HG02852 (cell line): ENCODE data around the gene APP.

Experiments used
- ATAC-seq: cut with Tn5 transposase; IDR thresholded peaks from one replicate; pipeline ENCODE4 v1.9.1; 2021; ENCODE audit warnings: mild to moderate bottlenecking, moderate library complexity; ENCODE audit not compliant: unreplicated experiment

The APP gene

GRCh38 chr21:25884311-25884710 lies 286.3 kb downstream of the APP start:
- ATAC-seq: no peak

GRCh38 chr21:25881524-25882376 lies 288.8 kb downstream of the APP start:
- ATAC-seq: peak; percentile 97

DNA sequence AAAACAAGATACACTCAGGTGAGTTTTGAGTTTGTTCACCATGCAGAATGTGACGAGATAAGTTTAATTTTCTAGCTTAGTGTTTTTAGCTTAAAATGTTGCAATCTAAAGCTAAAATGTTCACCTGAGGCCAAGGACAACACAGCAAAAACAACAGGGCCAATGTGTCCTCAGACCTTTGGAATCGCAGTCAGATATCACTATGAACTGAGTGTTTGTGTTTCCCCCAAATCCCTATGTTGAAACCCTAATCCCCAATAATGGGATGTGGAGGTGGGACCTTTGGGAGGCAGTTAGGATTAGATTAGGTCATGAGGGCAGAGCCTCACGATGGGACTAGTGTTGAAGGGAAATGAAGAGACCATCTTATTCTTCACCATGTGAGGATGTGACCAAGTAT lies 291.4 kb downstream of the APP start:
- ATAC-seq: no peak

DNA sequence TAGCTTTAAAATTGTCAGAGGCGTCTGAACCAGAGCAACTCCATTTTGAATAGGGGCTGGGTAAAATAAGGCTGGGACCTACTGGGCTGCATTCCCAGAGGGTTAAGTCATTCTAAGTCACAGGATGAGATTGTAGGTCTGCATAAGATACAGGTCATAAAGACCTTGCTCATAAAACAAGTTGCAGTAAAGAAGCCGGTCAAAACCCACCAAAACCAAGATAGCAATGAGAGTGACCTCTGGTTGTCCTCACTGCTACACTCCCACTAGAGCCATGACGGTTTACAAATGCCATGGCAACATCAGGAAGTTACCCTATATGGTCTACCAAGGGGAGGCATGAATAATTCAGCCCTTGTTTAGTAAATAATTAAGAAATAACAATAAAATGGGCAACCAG lies 292.2 kb downstream of the APP start:
- no peak for ATAC-seq

- ATAC-seq: no peak
Observed at GRCh38 chr21:25872271-25872670, 298.3 kb downstream of the APP start.

- no peak for ATAC-seq
Observed at GRCh38 chr21:25871566-25871965, 299.0 kb downstream of the APP start.

GRCh38 chr21:25870084-25870483 lies 300.5 kb downstream of the APP start:
- no peak for ATAC-seq

DNA sequence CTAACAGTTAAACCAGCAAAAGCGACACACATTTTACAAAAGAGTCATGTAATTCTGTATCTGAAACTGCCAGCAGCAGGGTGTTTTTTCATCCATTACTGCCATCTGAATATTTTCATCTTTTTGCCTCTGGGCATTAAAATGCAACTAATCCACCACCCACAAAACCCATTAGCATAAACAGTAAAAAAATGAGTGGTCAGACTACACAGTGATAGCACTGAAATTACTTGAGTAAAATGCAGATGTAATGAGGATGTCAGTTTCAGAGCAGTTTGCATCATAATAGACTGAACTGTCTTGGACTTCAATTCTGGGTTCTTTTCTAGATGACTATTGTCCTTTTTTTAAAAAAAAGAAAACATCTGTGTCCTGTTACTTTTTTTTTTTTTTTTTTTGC lies 303.5 kb downstream of the APP start:
- ATAC-seq: no peak

DNA sequence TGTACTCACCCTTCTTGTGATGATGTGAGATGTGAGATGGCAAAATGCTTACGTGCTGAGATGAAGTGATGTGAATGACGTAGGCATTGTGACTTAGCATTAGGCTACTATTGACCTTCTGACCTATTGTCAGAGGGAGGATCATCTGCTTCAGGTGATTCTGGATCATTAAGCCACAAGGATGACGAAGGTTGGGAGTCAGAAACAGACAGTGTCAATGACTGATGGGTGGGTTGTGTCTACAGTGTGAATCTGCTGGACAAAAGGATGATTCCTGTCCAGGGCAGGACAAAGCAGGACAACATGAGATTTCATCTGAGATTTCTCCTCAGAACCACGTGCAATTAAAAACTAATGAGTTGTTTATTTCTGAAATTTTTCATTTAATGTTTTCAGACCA lies 306.8 kb downstream of the APP start:
- ATAC-seq: no peak

- ATAC-seq: no peak
Observed at GRCh38 chr21:25863031-25863430, 307.5 kb downstream of the APP start.

GRCh38 chr21:25862596-25862995 lies 308.0 kb downstream of the APP start:
- peak; percentile 76 for ATAC-seq

DNA sequence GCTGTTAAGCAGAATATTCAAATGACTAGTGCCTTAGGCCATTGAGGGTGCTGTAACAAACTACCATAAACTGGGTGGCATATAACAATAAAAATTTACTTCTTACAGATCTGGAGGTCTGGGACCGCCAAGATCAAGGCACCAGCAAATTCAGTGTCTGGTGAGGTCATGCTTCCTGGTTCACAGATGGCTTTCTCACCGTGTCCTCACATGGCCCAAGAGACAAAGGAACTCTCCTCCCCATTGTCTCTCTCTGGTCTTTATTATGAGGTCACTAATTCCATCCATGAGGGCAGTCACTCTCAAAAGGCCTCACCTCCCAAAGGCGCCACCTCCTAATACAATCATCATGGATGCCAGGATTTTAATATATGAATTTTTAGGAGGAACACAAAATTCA lies 308.5 kb downstream of the APP start:
- peak; percentile 5 for ATAC-seq

- no peak for ATAC-seq
Observed at GRCh38 chr21:25859235-25859929, 311.2 kb downstream of the APP start.

- no peak for ATAC-seq
Observed at GRCh38 chr21:25858325-25858724, 312.2 kb downstream of the APP start.

DNA sequence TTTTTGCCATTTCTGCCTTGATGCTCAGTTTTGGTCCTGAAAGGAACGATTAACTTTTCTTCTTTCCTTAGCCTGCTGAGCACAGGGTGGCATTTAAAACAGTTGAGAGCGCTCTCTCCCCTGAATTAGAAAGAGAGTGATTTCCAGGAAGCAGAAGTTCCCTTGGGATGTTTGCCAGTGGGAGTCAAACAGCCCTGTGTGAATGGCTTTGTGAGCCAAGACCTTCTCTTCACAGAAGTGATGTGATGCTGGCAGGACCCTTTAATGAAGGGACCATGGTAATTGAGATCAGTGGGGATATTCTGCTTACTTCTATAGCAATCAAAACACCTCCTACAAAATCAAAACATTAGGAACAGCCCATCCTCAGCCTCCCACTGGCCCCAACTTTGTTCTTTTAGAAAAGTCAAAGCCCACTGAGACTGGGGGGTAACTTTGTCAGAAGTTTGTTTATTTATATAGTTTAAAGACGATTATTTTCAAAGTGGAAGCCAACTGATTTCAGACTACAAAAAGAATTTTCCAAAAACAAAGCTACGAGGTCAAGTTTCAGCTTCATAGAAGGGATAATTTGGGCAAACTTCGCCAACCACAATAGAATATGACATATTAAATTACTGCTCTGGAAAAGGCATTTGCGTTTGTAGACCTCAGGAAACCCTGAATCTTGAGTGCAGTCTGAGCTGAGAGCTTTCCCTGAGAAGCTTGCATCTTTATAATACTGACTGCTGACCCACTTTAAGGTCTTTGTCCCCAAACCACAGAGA lies 313.1 kb downstream of the APP start:
- no peak for ATAC-seq

- no peak for ATAC-seq
Observed at GRCh38 chr21:25855576-25855975, 315.0 kb downstream of the APP start.

- no peak for ATAC-seq
Observed at GRCh38 chr21:25850126-25850842, 320.3 kb downstream of the APP start.

GRCh38 chr21:25848309-25848708 lies 322.3 kb downstream of the APP start:
- no peak for ATAC-seq

DNA sequence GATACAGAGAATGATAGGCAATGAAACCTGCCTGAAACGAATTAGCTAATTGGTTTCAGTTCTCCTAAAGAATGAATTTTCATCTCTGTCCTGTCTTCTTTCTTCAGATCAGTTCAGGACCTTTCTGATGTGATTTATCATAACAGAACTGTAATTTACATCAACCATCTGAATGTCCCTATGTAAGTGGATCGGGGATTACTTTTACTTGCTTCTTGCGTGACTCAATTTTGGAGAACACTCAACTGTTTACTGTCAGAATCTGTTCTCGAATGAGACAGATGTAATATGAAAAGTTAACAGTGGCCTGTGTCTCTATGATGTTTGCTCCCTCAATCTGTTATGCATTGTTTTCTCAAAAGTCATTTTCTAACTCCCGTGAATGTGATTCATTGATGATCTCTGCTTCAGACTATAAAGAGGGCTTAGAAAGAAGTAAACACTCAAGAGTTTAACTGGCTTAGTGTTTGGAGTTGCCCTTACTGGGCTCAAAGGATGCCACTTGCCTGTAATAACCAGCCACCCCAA lies 324.8 kb downstream of the APP start:
- ATAC-seq: peak; percentile 81

GRCh38 chr21:25842925-25843324 lies 327.6 kb downstream of the APP start:
- no peak for ATAC-seq

- no peak for ATAC-seq
Observed at GRCh38 chr21:25838809-25839208, 331.8 kb downstream of the APP start.
